Endodermal cell (in vitro differentiated cells): Measurements from ENCODE around the gene SUN1. TPM values are rescaled to one million over a fixed set of nuclear protein-coding genes. Genes with fewer than 3 reads are reported as not detected.
A peak's percentile ranks its signal among the peaks of the same experiment; 100 is the strongest.
"Not testable (repeated sequence)": the region's sequence is repeated elsewhere in the genome, so short reads cannot be mapped to it uniquely, and the experiment has no call there.

ENCODE experiments used
- DNase-seq: peaks from one replicate; pipeline ENCODE4 v3.0.0-alpha.2; 2017
- H3K27ac ChIP-seq: 2 replicates; pipeline ENCODE4 v1.5.1; 2013; ENCODE audit warnings: mild to moderate bottlenecking, low read depth, low read length, moderate library complexity
- H3K27me3 ChIP-seq: 2 replicates; pipeline ENCODE4 v1.6.1; 2013; ENCODE audit warnings: mild to moderate bottlenecking, low read length, moderate library complexity; ENCODE audit not compliant: insufficient read depth, control insufficient read depth, poor library complexity, severe bottlenecking
- H3K36me3 ChIP-seq: 2 replicates; pipeline ENCODE4 v1.7.0; 2013; ENCODE audit warnings: mild to moderate bottlenecking, low read length, moderate library complexity; ENCODE audit not compliant: control insufficient read depth, insufficient read depth
- H3K4me1 ChIP-seq: one replicate; pipeline ENCODE4 v1.7.0; 2013; ENCODE audit warnings: low read length; ENCODE audit not compliant: control insufficient read depth, insufficient read depth
- H3K4me3 ChIP-seq: 2 replicates; pipeline ENCODE4 v1.5.1; 2013; ENCODE audit warnings: mild to moderate bottlenecking, low read length, moderate library complexity
- H3K9ac ChIP-seq: 2 replicates; pipeline ENCODE4 v1.6.1; 2013; ENCODE audit warnings: mild to moderate bottlenecking, low read length, moderate library complexity; ENCODE audit not compliant: poor library complexity, severe bottlenecking; ENCODE audit errors: extremely low read depth
- H3K9me3 ChIP-seq: 2 replicates; pipeline ENCODE4 v1.6.1; 2013; ENCODE audit warnings: mild to moderate bottlenecking, low read length, moderate library complexity; ENCODE audit not compliant: control insufficient read depth
- H3K27ac Mint-ChIP-seq: 2 replicates; pipeline ENCODE4 v1.8.0; 2020; ENCODE audit warnings: mixed read lengths
- H3K27me3 Mint-ChIP-seq: 2 replicates; pipeline ENCODE4 v1.8.0; 2021; ENCODE audit warnings: mild to moderate bottlenecking, mixed read lengths; ENCODE audit not compliant: insufficient read depth
- H3K36me3 Mint-ChIP-seq: 2 replicates; pipeline ENCODE4 v1.8.0; 2020; ENCODE audit warnings: low read depth, mixed read lengths
- H3K4me1 Mint-ChIP-seq: 2 replicates; pipeline ENCODE4 v1.8.0; 2020; ENCODE audit warnings: mixed read lengths
- H3K4me3 Mint-ChIP-seq: 2 replicates; pipeline ENCODE4 v1.8.0; 2020; ENCODE audit warnings: mild to moderate bottlenecking, moderate library complexity, mixed read lengths
- H3K9me3 Mint-ChIP-seq: 2 replicates; pipeline ENCODE4 v1.8.0; 2020; ENCODE audit warnings: mild to moderate bottlenecking, mixed read lengths
- CTCF ChIP-seq: fragments of 200-600 bp; sonication (generic); conservative IDR thresholded peaks from 2 replicates; pipeline ENCODE4 v1.5.0; 2021; ENCODE audit warnings: antibody characterized with exemption, mild to moderate bottlenecking
- WGBS, 2 experiments: methylation state at CpG; one replicate each; pipeline versions ENCODE4 v1.1.5 to v1.1.7; 2013; ENCODE audit warnings: missing lambda C conversion rate in 2 of 2, mixed read lengths in 1 of 2; ENCODE audit not compliant: insufficient coverage in 1 of 2, insufficient read length in 1 of 2; 5-methylcytosine and 5-hydroxymethylcytosine counted together
- total RNA-seq, 2 donors: library from RNA; stranded (reverse); fragmentation: NEBNext Ultra II Directional in 1 of 2; extraction: Animal tissue kit (Norgen Biotek cat#: 25700) in 1 of 2; gene quantifications; 2 replicates in 1 of 2; 3 replicates in 1 of 2; pipeline ENCODE4 v1.2.1, GENCODE V29; 2021

SUN1 gene
- total RNA-seq, 2 donors from 2014 or later: 133 to 136 TPM

GRCh38 chr7:921581-922333, 89.5 kb downstream of the SUN1 start:
- TF ChIP-seq CTCF: no peak
- Histone ChIP-seq H3K36me3 (no peaks in the 10 kb centered on the region), H3K4me3 (no peak overlapping the region), H3K27me3 (no peaks in the 10 kb centered on the region), H3K27ac (no peak overlapping the region), H3K9me3 (no peaks in the 10 kb centered on the region), H3K9ac (no peak overlapping the region), H3K4me1 (peaks cover 2% of the 10 kb centered on the region)
- H3K27ac Mint-ChIP-seq: no peak overlapping the region
- H3K4me1 Mint-ChIP-seq: no peaks in the 10 kb centered on the region
- no peaks in the 10 kb centered on the region for H3K27me3 Mint-ChIP-seq
- H3K4me3 Mint-ChIP-seq: no peak overlapping the region
- 89 to 92% methylated on average over 24 to 36 of the region's 36 CpGs for WGBS, 2 experiments
- no peaks in the 10 kb centered on the region for H3K36me3 Mint-ChIP-seq
- no peaks in the 10 kb centered on the region for H3K9me3 Mint-ChIP-seq
- no peak for DNase-seq

GRCh38 chr7:922334-923107, 90.2 kb downstream of the SUN1 start:
- Histone ChIP-seq H3K36me3 (no peaks in the 10 kb centered on the region), H3K4me1 (peaks cover 2% of the 10 kb centered on the region), H3K9me3 (no peaks in the 10 kb centered on the region), H3K27me3 (no peaks in the 10 kb centered on the region), H3K4me3 (no peak overlapping the region), H3K27ac (no peak overlapping the region), H3K9ac (no peak overlapping the region)
- Mint-ChIP-seq H3K27ac (no peak overlapping the region), H3K9me3 (no peaks in the 10 kb centered on the region), H3K36me3 (no peaks in the 10 kb centered on the region), H3K4me3 (no peak overlapping the region), H3K27me3 (no peaks in the 10 kb centered on the region), H3K4me1 (no peaks in the 10 kb centered on the region)
- TF ChIP-seq CTCF: no peak
- 82 to 90% methylated on average over 16 to 25 of the region's 29 CpGs for WGBS, 2 experiments
- peak; percentile 30 for DNase-seq

DNA sequence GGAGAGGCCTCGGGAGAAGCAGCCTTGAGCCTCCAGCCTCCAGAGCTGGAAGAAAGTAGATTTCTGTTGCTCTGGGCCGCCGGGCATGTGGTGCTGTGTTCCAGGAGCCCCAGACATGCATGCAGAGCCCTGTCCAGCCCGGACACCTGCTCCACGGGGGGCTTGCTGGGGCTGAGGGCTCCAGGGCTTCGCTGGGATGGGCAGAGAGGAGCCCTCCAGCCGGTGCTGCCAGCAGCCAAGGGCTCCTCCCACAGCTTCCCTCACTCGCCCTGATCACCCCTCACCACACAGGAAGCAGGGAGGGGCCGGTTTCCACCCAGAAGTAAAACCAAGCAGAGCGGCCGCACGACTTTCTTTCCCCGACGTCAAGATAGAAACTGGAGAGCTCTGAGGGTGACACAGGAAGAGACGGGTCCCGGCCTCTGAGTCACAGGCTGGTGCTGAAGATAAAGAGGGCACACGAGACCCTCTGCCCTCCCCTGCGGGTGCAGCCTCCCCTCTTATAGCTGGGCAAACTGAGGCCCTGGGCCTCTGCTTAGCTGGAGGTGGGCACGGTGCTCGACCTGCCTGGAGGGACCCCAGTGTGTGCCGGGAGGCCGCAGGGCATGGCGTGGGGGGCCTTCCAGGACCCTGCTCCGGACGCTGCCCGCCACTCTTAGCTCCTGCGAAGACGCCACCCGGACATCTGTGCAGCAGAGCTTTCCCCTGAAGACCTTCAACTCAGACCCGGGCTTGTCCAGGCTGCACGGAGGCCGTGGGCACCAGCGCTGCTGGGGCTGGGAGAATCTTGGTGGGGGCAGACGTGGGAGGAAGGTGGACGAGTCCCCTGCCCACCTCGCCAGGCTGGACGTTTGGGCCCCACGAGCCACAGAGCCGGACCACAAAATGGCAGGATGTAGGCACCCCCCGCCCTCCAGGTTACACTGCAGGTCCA, 91.1 kb downstream of the SUN1 start:
- Histone ChIP-seq H3K27me3 (no peaks in the 10 kb centered on the region), H3K4me1 (peaks cover 2% of the 10 kb centered on the region), H3K4me3 (no peak overlapping the region), H3K36me3 (no peaks in the 10 kb centered on the region), H3K9me3 (no peaks in the 10 kb centered on the region), H3K27ac (no peak overlapping the region), H3K9ac (no peak overlapping the region)
- no peaks in the 10 kb centered on the region for H3K9me3 Mint-ChIP-seq
- TF ChIP-seq CTCF: no peak
- peak; percentile 79 for DNase-seq
- no peaks in the 10 kb centered on the region for H3K4me1 Mint-ChIP-seq
- no peak overlapping the region for H3K4me3 Mint-ChIP-seq
- peak overlapping the region; percentile 39 for H3K27ac Mint-ChIP-seq
- no peaks in the 10 kb centered on the region for H3K27me3 Mint-ChIP-seq
- H3K36me3 Mint-ChIP-seq: no peaks in the 10 kb centered on the region
- 82% methylated on average over 28 to 40 of the region's 40 CpGs for WGBS, 2 experiments

DNA sequence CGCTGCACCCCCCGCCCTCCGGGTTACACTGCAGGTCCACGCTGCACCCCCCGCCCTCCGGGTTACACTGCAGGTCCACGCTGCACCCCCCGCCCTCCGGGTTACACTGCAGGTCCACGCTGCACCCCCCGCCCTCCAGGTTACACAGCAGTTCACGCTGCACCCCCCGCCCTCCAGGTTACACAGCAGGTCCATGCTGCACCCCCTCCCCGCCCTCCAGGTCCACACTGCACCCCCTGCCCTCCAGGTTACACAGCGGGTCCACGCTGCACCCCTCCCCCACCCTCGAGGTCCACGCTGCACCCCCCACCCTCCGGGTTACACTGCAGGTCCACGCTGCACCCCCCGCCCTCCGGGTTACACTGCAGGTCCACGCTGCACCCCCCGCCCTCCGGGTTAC, 91.8 kb downstream of the SUN1 start:
- H3K36me3 ChIP-seq, H3K27me3 Mint-ChIP-seq, H3K9me3 Mint-ChIP-seq, DNase-seq, H3K4me3 ChIP-seq, H3K4me3 Mint-ChIP-seq, H3K9me3 ChIP-seq, H3K27ac Mint-ChIP-seq, H3K4me1 Mint-ChIP-seq, H3K27ac ChIP-seq, H3K9ac ChIP-seq, H3K36me3 Mint-ChIP-seq, H3K4me1 ChIP-seq, H3K27me3 ChIP-seq: not testable (repeated sequence)
- 89% methylated on average over 9 of the region's 25 CpGs; no CpG with 5 or more reads in 1 of the 2 experiments for WGBS, 2 experiments
